GM12892 (cell line): Measurements from ENCODE around the gene SPECC1.
"Not testable (repeated sequence)": the region's sequence is repeated elsewhere in the genome, so short reads cannot be mapped to it uniquely, and the experiment has no call there.

Experiments used
- DNase-seq: peaks from one replicate; pipeline ENCODE4 v3.0.0; 2011; ENCODE audit not compliant: insufficient read length
- FAIRE-seq: peaks from 2 replicates; lab custom pipeline; 2011; peaks lifted over from hg19 to GRCh38; lab: Jason Lieb, UNC
- POLR2A ChIP-seq: IDR thresholded peaks from 2 replicates; pipeline ENCODE4 v1.6.1; 2011; ENCODE audit warnings: low read depth, low read length, control low read depth
- POLR2AphosphoS5 ChIP-seq: IDR thresholded peaks from 2 replicates; pipeline ENCODE4 v1.6.1; 2011; ENCODE audit warnings: low read depth, low read length, control low read depth
- TAF1 ChIP-seq: IDR thresholded peaks from 2 replicates; pipeline ENCODE4 v1.6.1; 2011; ENCODE audit warnings: low read depth, mild to moderate bottlenecking, control low read depth, low read length, borderline replicate concordance

SPECC1 gene

GRCh38 chr17:20092261-20092867, 83.2 kb downstream of the SPECC1 start:
- TF ChIP-seq POLR2AphosphoS5 (no peak), TAF1 (no peak), POLR2A (no peak)
- FAIRE-seq (no peak), DNase-seq (no peak)

GRCh38 chr17:20092973-20093626, 83.9 kb downstream of the SPECC1 start:
- DNase-seq (no peak), FAIRE-seq (no peak)
- TF ChIP-seq TAF1 (no peak), POLR2A (no peak), POLR2AphosphoS5 (no peak)

- FAIRE-seq, result no peak
- no peak for TF ChIP-seq POLR2AphosphoS5
- no peak for TF ChIP-seq TAF1
- TF ChIP-seq POLR2A, result no peak
- DNase-seq, result no peak
These were observed 85.6 kb downstream of the SPECC1 start for GRCh38 chr17:20094777-20095176.

GRCh38 chr17:20095336-20096080, 86.3 kb downstream of the SPECC1 start:
- DNase-seq (no peak), FAIRE-seq (no peak)
- TF ChIP-seq POLR2AphosphoS5 (no peak), POLR2A (no peak), TAF1 (no peak)

GRCh38 chr17:20096430-20096829, 87.3 kb downstream of the SPECC1 start:
- no peak for FAIRE-seq
- DNase-seq, result no peak

GRCh38 chr17:20097330-20097729, 88.2 kb downstream of the SPECC1 start:
- no peak for TF ChIP-seq POLR2AphosphoS5
- TF ChIP-seq TAF1, result no peak
- no peak for TF ChIP-seq POLR2A
- FAIRE-seq, result no peak
- DNase-seq, result no peak

More at GRCh38 chr17:20096430-20096829, 87.3 kb downstream of the SPECC1 start:
- TF ChIP-seq TAF1, result no peak
- TF ChIP-seq POLR2A, result no peak
- no peak for TF ChIP-seq POLR2AphosphoS5

- FAIRE-seq (no peak), DNase-seq (no peak)
- no peak for TF ChIP-seq POLR2AphosphoS5
- no peak for TF ChIP-seq POLR2A
- no peak for TF ChIP-seq TAF1
These were observed 89.2 kb downstream of the SPECC1 start for GRCh38 chr17:20098314-20098713.

GRCh38 chr17:20100806-20101205, 91.6 kb downstream of the SPECC1 start:
- FAIRE-seq, result not testable (repeated sequence)

GRCh38 chr17:20103454-20104446, 94.6 kb downstream of the SPECC1 start:
- FAIRE-seq (no peak), DNase-seq (no peak)
- TF ChIP-seq POLR2A (no peak), POLR2AphosphoS5 (no peak), TAF1 (no peak)

More at GRCh38 chr17:20100806-20101205, 91.6 kb downstream of the SPECC1 start:
- not testable (repeated sequence) for DNase-seq

- no peak for TF ChIP-seq POLR2A
- no peak for TF ChIP-seq TAF1
- no peak for TF ChIP-seq POLR2AphosphoS5
- FAIRE-seq (no peak), DNase-seq (no peak)
These were observed 96.6 kb downstream of the SPECC1 start for GRCh38 chr17:20105539-20106280.

- FAIRE-seq, result peak; percentile 33
These were observed 97.3 kb downstream of the SPECC1 start for GRCh38 chr17:20106446-20106845.

More at GRCh38 chr17:20106446-20106845, 97.3 kb downstream of the SPECC1 start:
- not testable (repeated sequence) for DNase-seq
